Heart left ventricle (tissue), 16 donors: ENCODE data around the gene PPP1R1B. TPM values are rescaled to one million over a fixed set of nuclear protein-coding genes. Genes with fewer than 3 reads are reported as not detected.
A peak's percentile ranks its signal among the peaks of the same experiment; 100 is the strongest.

Experiments
- ATAC-seq, 4 donors: fragments of 200-7000 bp; cut with Tn5 transposase; one replicate each; pipeline ENCODE4 v1.9.1; 2020 to 2022; ENCODE audit warnings: moderate library complexity in 4 of 4, mild to moderate bottlenecking in 3 of 4, moderate number of reproducible peaks in 1 of 4
- DNase-seq, 5 donors: peaks; one replicate each; pipeline ENCODE4 v3.0.0-alpha.2; 2020
- H3K27ac ChIP-seq, 12 donors: fragments of 200-600 bp; sonication (generic) in 4 of 12; one replicate each; pipeline versions ENCODE4 v1.5.0 to v1.8.0; 2016 to 2022; ENCODE audit warnings: mild to moderate bottlenecking in 2 of 12
- H3K27me3 ChIP-seq, 9 donors: fragments of 200-600 bp; sonication (generic) in 2 of 9; one replicate each; pipeline versions ENCODE4 v1.5.1 to v1.8.0; 2016 to 2022; ENCODE audit warnings: mild to moderate bottlenecking in 3 of 9
- H3K36me3 ChIP-seq, 9 donors: fragments of 200-600 bp; sonication (generic) in 2 of 9; one replicate each; pipeline versions ENCODE4 v1.5.0 to v1.8.0; 2018 to 2022; ENCODE audit warnings: mild to moderate bottlenecking in 2 of 9
- H3K4me1 ChIP-seq, 12 donors: fragments of 200-600 bp; sonication (generic) in 4 of 12; one replicate each; pipeline versions ENCODE4 v1.5.0 to v1.8.0; 2016 to 2022; ENCODE audit warnings: mild to moderate bottlenecking in 3 of 12
- H3K4me3 ChIP-seq, 12 donors: fragments of 200-600 bp; sonication (generic) in 4 of 12; one replicate each; pipeline versions ENCODE4 v1.5.0 to v1.8.0; 2017 to 2022; ENCODE audit warnings: mild to moderate bottlenecking in 9 of 12, moderate library complexity in 4 of 12
- H3K9me3 ChIP-seq, 12 donors: fragments of 200-600 bp; sonication (generic) in 4 of 12; one replicate each; pipeline versions ENCODE4 v1.5.0 to v1.8.0; 2016 to 2022; ENCODE audit warnings: mild to moderate bottlenecking in 1 of 12
- POLR2A ChIP-seq, 2 donors: fragments of 450-650 bp; IDR thresholded peaks; one replicate each; pipeline ENCODE4 v1.6.1; 2017; ENCODE audit warnings: antibody characterized with exemption in 2 of 2, mild to moderate bottlenecking in 2 of 2, moderate library complexity in 2 of 2
- WGBS, 4 donors: extraction: QIAGEN DNeasy Blood & Tissue Kit in 2 of 4; methylation state at CpG; one replicate each; pipeline versions ENCODE4 v1.1.5 to v1.1.7; 2013 to 2018; 5-methylcytosine and 5-hydroxymethylcytosine counted together
- intact Hi-C, 10 donors: fragments of 100-400 bp; cut with DNase I; formaldehyde crosslinking; loops; one replicate each; pipeline versions ENCODE4 v1.11.1 to v1.14.2; 2022
- polyA plus RNA-seq, 2 donors: library from polyadenylated mRNA; stranded (reverse); fragments of 200-250 nt; gene quantifications; one replicate each; pipeline ENCODE4 v1.2.3, GENCODE V29; 2013
- total RNA-seq, 9 donors: library from RNA; depleted of rRNA in 2 of 9; stranded (reverse); fragments of >200 nt in 2 of 9; fragmentation: NEBNext Ultra II Directional in 3 of 9; extraction: Animal tissue kit (Norgen Biotek cat#: 25700) in 3 of 9; gene quantifications; one replicate each; pipeline versions ENCODE4 v1.1.0 to v1.2.4, GENCODE V29; 2016 to 2023
- TF ChIP-seq, protein P1 (sequence below), 12 donors: fragments of 200-600 bp; sonication (generic) in 4 of 12; IDR thresholded peaks; one replicate each; pipeline versions ENCODE4 v1.5.0 to v1.8.0; 2018 to 2022; ENCODE audit warnings: antibody characterized with exemption in 12 of 12, mild to moderate bottlenecking in 5 of 12
- donor health status: ischemic (EF 13 %, LVEDD 7.1; RV severe dilation, severe dysfunction).
- donor health status: healthy with polysubstance abuse.
- donor health status: DM: no; HTN: yes; CAD: no.
- donor health status: DM: no; HTN: no; CAD: no.
- donor health status: ischemic (EF 25% LVEDD 6.9; RV normal size, moderate dysfunction).
- donor health status: ischemic (EF 25% LVEDD 5.7; RV mildly dilated, moderate dysfunction).
- donor health status: healthy.
- donor health status: DM: yes; HTN: yes; CAD: no.
- donor health status: ischemic (EF 35%, LVEDD 5.7; RV mildly dilated, moderate dysfunction).
- donor health status: nonischemic (EF 11% LVEDD 7.7; RV severe dilation, severe dysfunction).
- donor health status: DM: yes; HTN: yes; CAD: no.
- donor health status: PGD.
- donor health status: ischemic (EF 29% LVEDD 5.4; RV normal size, mild dysfunction).
- donor health status: nonischemic (EF 23%, LVEDD 6.1; RV moderate dilation, normal function).

The PPP1R1B gene
- total and polyA plus RNA-seq, 11 donors: 0.54 to 5.8 (median 0.88) TPM; not detected in 1

DNA sequence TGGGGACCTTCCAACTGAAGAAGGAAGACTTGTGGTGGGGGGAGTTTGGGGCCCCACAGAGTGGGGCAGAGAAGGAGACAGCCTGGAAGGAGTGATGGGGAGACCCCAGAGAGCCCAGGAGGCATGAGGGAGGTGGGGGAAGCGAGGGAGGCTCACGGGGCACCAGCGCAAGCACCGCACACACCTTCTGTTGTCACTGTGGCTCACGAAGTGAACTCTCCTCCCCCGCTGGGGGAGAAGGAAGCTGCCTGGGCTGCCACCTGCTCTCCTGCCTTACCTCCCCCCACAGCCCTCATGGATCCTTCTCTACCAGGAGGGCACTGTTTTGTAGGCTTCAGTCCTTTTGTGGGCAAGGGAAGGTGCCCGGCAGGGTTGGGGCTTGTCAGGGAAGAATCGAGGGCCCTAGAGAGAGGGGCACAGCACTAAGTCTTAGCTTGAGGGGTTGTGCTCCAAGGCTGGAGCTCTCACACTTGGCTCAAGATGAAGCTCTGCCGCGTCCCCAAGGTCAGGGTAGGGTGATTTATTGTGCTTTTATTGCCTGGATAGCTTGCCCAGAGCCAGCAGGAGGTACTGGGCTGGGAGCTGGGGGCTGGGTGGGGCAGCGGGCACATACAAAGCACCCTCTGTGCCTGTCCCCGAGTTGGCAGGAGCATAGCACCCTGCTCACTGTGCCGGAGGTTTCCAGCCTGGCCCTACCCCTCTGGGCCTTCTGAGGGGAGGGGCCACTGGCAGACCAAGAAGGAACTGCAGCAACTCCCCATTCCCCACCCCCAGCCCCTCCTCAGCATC, 5.6 kb downstream of the PPP1R1B start:
- H3K27ac ChIP-seq: no peak overlapping the region

DNA sequence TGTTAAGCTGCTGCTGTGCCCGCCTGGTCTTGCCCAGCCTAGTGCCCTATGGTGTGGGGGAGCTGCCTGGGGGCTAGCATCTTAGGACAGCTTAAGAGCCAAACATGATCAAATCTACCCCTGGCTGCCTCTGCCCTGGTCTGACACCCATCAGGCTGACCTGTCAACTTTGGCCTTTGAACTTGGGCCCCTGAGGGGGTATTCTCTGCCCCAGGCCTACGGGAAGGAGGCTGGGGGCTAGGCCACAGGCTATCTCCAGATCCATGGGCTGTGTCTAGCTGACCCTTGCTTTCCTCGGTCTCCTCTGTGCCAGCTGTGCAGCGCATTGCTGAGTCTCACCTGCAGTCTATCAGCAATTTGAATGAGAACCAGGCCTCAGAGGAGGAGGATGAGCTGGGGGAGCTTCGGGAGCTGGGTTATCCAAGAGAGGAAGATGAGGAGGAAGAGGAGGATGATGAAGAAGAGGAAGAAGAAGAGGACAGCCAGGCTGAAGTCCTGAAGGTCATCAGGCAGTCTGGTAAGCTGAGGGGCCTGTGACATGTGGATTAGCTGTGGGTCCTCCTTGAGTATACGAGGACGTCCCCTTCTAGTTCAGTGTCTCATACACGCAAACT, 6.9 kb downstream of the PPP1R1B start:
- 70 to 78% (median 77%) methylated on average over 7 to 8 of the region's 8 CpGs for WGBS, 4 donors
- H3K9me3 ChIP-seq: no peaks in the 10 kb centered on the region
- no peak overlapping the region for H3K4me3 ChIP-seq
- ATAC-seq (no peak), DNase-seq (no peak)
- TF ChIP-seq, protein P1, sequence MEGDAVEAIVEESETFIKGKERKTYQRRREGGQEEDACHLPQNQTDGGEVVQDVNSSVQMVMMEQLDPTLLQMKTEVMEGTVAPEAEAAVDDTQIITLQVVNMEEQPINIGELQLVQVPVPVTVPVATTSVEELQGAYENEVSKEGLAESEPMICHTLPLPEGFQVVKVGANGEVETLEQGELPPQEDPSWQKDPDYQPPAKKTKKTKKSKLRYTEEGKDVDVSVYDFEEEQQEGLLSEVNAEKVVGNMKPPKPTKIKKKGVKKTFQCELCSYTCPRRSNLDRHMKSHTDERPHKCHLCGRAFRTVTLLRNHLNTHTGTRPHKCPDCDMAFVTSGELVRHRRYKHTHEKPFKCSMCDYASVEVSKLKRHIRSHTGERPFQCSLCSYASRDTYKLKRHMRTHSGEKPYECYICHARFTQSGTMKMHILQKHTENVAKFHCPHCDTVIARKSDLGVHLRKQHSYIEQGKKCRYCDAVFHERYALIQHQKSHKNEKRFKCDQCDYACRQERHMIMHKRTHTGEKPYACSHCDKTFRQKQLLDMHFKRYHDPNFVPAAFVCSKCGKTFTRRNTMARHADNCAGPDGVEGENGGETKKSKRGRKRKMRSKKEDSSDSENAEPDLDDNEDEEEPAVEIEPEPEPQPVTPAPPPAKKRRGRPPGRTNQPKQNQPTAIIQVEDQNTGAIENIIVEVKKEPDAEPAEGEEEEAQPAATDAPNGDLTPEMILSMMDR (IDR thresholded peaks at IDR 0.05): no peak
- no peak for TF ChIP-seq POLR2A (IDR thresholded peaks at IDR 0.05)
- peaks cover 0 to 17% (median 4%) of the 10 kb centered on the region in 9 donors for H3K27me3 ChIP-seq
- intact Hi-C loops: no loop called here
- H3K36me3 ChIP-seq: no peaks in the 10 kb centered on the region
- H3K4me1 ChIP-seq: peaks cover 6 to 29% (median 19%) of the 10 kb centered on the region in 12 donors
- no peak overlapping the region for H3K27ac ChIP-seq

More for the DNA sequence above, 5.6 kb downstream of the PPP1R1B start:
- Histone ChIP-seq H3K9me3 (no peaks in the 10 kb centered on the region), H3K27me3 (peaks cover 0 to 27% (median 12%) of the 10 kb centered on the region in 9 donors), H3K4me1 (peaks cover 0 to 18% (median 8%) of the 10 kb centered on the region in 12 donors), H3K36me3 (no peaks in the 10 kb centered on the region), H3K4me3 (no peak overlapping the region)
- DNase-seq: no peak
- TF ChIP-seq POLR2A (IDR thresholded peaks at IDR 0.05): no peak
- TF ChIP-seq, protein P1 (IDR thresholded peaks at IDR 0.05): no peak
- WGBS, 4 donors: 65 to 71% (median 67%) methylated on average over 10 to 13 of the region's 13 CpGs
- intact Hi-C loops: no loop called here
- no peak for ATAC-seq

- Histone ChIP-seq H3K4me3 (no peak overlapping the region), H3K27ac (no peak overlapping the region), H3K9me3 (no peaks in the 10 kb centered on the region), H3K27me3 (peaks cover 0 to 14% (median 0%) of the 10 kb centered on the region in 9 donors), H3K4me1 (peaks cover 9 to 36% (median 26%) of the 10 kb centered on the region in 12 donors), H3K36me3 (no peaks in the 10 kb centered on the region)
- WGBS, 4 donors: 41 to 50% (median 49%) methylated on average over 2 of the region's 2 CpGs
- TF ChIP-seq POLR2A (IDR thresholded peaks at IDR 0.05): no peak
- TF ChIP-seq, protein P1 (IDR thresholded peaks at IDR 0.05): peak; percentile 58 to 84 (median 76)
- no peak for ATAC-seq
- intact Hi-C loops: no loop called here
- no peak for DNase-seq
Measured at GRCh38 chr17:39634384-39634871, 7.7 kb downstream of the PPP1R1B start.

GRCh38 chr17:39635614-39636176, 8.9 kb downstream of the PPP1R1B start:
- H3K27ac ChIP-seq: peak overlapping the region in 1 of 12 donors; percentile 85
- 87 to 93% (median 87%) methylated on average over 7 to 8 of the region's 8 CpGs for WGBS, 4 donors
- intact Hi-C loops: loop anchor here in 5 of 10 donors (5.0 kb wide), 3 partner anchors 37 to 117 kb away; partner anchors contain the start of gene MIEN1 (in 1 of the 5)
- peaks cover 0 to 9% (median 0%) of the 10 kb centered on the region in 9 donors for H3K27me3 ChIP-seq
- no peaks in the 10 kb centered on the region for H3K9me3 ChIP-seq
- TF ChIP-seq, protein P1 (IDR thresholded peaks at IDR 0.05): no peak
- TF ChIP-seq POLR2A (IDR thresholded peaks at IDR 0.05): no peak
- DNase-seq: no peak
- no peak for ATAC-seq
- no peak overlapping the region for H3K4me3 ChIP-seq
- no peaks in the 10 kb centered on the region for H3K36me3 ChIP-seq
- H3K4me1 ChIP-seq: peaks cover 9 to 49% (median 38%) of the 10 kb centered on the region in 12 donors
